ENCODE data around the gene RTN4RL1.

RTN4RL1 gene

DNA sequence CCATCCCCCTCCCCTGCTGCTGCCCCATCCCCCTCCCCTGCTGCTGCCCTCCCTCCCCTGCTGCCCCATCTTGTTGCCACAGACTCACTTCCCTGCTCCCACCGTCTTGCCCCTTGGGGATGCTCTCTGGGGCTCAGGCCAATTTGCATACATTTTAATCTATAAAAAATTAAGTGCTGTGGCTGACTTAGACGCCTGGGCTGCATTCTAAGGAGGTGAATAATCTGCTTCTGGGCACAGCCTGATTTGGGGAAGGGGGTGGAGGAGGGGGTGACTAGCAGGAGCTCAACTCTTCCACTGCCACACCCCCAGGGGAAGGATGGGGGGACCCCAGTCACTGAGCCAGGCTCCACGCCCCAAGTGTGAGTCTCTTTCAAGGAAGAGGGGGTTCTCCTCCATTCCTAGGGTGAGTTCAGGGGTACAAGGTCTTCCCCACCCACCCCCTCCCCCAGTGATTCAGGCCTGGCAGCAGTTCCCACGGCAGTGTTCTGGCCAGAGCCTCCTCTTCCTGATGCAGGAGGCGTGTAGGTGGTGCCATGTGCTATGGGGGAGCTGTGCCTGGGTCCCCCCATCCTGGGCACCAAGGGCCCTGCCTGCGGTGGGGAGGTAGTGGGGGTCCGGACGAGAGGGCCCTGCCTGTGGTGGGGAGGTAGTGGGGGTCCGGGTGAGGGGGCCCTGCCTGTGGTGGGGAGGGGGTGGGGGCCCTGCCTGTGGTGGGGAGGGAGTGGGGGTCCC is 9.8 kb upstream of the RTN4RL1 start:
- Histone ChIP-seq H3K4me3 (ENCODE audit: low read length) (no peak overlapping the region), H3K4me1 (ENCODE audit: control insufficient read depth, low read length) (peaks cover 20% of the 10 kb centered on the region), H3K79me2 (ENCODE audit: control insufficient read depth, low read length) (peaks cover 19% of the 10 kb centered on the region), H3K27me3 (ENCODE audit: control insufficient read depth, low read length) (no peaks in the 10 kb centered on the region), H4K20me1 (ENCODE audit: control insufficient read depth, insufficient read depth, low read depth, low read length) (no peaks in the 10 kb centered on the region), H3K9me3 (ENCODE audit: control insufficient read depth, insufficient read depth, low read length) (no peaks in the 10 kb centered on the region), H3K36me3 (ENCODE audit: control insufficient read depth, low read length) (peaks cover 21% of the 10 kb centered on the region), H3K27ac (ENCODE audit: low read depth, low read length) (no peak overlapping the region), H3K9me2 (replicated peaks; ENCODE audit: control insufficient read depth, low read length) (no peaks in the 10 kb centered on the region), H3F3A (ENCODE audit: control insufficient read depth, insufficient read depth) (no peaks in the 10 kb centered on the region), H3K4me2 (ENCODE audit: low read length) (peak overlapping the region; percentile 19; the same call in 1 of the 2 replicates)
- no peak for TF ChIP-seq EZH2phosphoT487 (IDR thresholded peaks at IDR 0.05; ENCODE audit: borderline replicate concordance, low read length)
- no peak for TF ChIP-seq CTCF (IDR thresholded peaks at IDR 0.05; ENCODE audit: low read depth, low read length, poor library complexity, severe bottlenecking)

DNA sequence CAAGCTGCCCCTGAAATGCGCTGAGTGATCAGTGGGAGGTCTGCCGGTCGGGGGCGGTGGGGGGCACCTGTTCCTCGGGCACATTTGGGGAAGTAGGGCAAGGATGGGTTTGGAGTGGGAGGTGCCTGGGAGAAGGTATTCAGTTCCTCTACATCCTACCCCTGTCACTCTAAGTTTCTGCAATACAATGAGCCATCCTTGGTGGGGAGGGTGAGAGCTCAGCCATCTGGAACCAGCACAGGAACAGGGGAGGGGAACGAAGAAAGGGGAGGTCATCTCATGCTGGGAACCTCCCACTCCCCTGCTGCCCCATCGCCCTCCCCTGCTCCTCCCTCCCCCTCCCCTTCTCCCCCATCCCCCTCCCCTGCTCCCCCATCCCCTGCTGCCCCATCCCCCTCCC is 9.0 kb upstream of the RTN4RL1 start:
- TF ChIP-seq CTCF (IDR thresholded peaks at IDR 0.05; ENCODE audit: low read depth, low read length, poor library complexity, severe bottlenecking): no peak
- no peak for TF ChIP-seq EZH2phosphoT487 (IDR thresholded peaks at IDR 0.05; ENCODE audit: borderline replicate concordance, low read length)
- H4K20me1 ChIP-seq (ENCODE audit: control insufficient read depth, insufficient read depth, low read depth, low read length): no peaks in the 10 kb centered on the region
- no peaks in the 10 kb centered on the region for H3K9me2 ChIP-seq (replicated peaks; ENCODE audit: control insufficient read depth, low read length)
- H3K9me3 ChIP-seq (ENCODE audit: control insufficient read depth, insufficient read depth, low read length): no peaks in the 10 kb centered on the region
- H3K27ac ChIP-seq (ENCODE audit: low read depth, low read length): no peak overlapping the region
- H3K79me2 ChIP-seq (ENCODE audit: control insufficient read depth, low read length): peaks cover 19% of the 10 kb centered on the region
- no peaks in the 10 kb centered on the region for H3K27me3 ChIP-seq (ENCODE audit: control insufficient read depth, low read length)
- peak overlapping the region; percentile 45 for H3K4me2 ChIP-seq (ENCODE audit: low read length)
- H3K4me1 ChIP-seq (ENCODE audit: control insufficient read depth, low read length): peaks cover 24% of the 10 kb centered on the region
- no peak overlapping the region for H3K4me3 ChIP-seq (ENCODE audit: low read length)
- H3K36me3 ChIP-seq (ENCODE audit: control insufficient read depth, low read length): peaks cover 21% of the 10 kb centered on the region
- H3F3A ChIP-seq (ENCODE audit: control insufficient read depth, insufficient read depth): no peaks in the 10 kb centered on the region

DNA sequence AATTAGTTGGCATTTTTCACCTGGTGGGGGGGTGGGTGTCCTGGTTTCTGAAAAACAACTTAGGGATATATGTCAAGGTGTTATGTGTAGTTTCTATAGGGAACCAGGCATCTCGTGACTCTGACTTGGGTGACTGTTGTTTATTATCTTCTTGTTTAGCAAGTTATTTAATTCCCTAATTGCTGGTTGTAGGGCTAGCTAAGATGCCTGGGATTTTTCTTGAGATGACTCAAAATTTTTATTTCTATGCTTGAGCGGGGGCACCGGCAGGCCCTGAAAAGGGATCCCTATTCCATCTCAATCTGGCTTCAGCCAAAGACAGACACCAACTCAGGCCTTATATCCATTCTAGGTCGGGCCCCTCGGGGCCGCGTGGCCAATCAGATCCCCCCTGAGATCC is 8.0 kb upstream of the RTN4RL1 start:
- no peak overlapping the region for H3K4me3 ChIP-seq (ENCODE audit: low read length)
- H3K36me3 ChIP-seq (ENCODE audit: control insufficient read depth, low read length): peaks cover 21% of the 10 kb centered on the region
- H3K4me2 ChIP-seq (ENCODE audit: low read length): no peak overlapping the region
- TF ChIP-seq EZH2phosphoT487 (IDR thresholded peaks at IDR 0.05; ENCODE audit: borderline replicate concordance, low read length) (no peak), CTCF (IDR thresholded peaks at IDR 0.05; ENCODE audit: low read depth, low read length, poor library complexity, severe bottlenecking) (no peak)
- no peaks in the 10 kb centered on the region for H3F3A ChIP-seq (ENCODE audit: control insufficient read depth, insufficient read depth)
- no peaks in the 10 kb centered on the region for H4K20me1 ChIP-seq (ENCODE audit: control insufficient read depth, insufficient read depth, low read depth, low read length)
- H3K79me2 ChIP-seq (ENCODE audit: control insufficient read depth, low read length): peaks cover 19% of the 10 kb centered on the region
- no peaks in the 10 kb centered on the region for H3K9me3 ChIP-seq (ENCODE audit: control insufficient read depth, insufficient read depth, low read length)
- H3K27ac ChIP-seq (ENCODE audit: low read depth, low read length): no peak overlapping the region
- H3K9me2 ChIP-seq (replicated peaks; ENCODE audit: control insufficient read depth, low read length): no peaks in the 10 kb centered on the region
- peaks cover 24% of the 10 kb centered on the region for H3K4me1 ChIP-seq (ENCODE audit: control insufficient read depth, low read length)
- no peaks in the 10 kb centered on the region; the same call in 1 of the 2 replicates for H3K27me3 ChIP-seq (ENCODE audit: control insufficient read depth, low read length)
